AG09319 (cell line): ENCODE measurements around the gene AK6.
"Not testable (repeated sequence)": the region's sequence is repeated elsewhere in the genome, so short reads cannot be mapped to it uniquely, and the experiment has no call there.

Experiments used
- DNase-seq: peaks from one replicate; pipeline ENCODE4 v3.0.0-alpha.2; 2010; ENCODE audit warnings: low read depth; ENCODE audit errors: extremely low read depth
- TF ChIP-seq, protein P1 (sequence below): IDR thresholded peaks from 2 replicates; pipeline ENCODE4 v1.5.1; 2011; ENCODE audit warnings: low read depth, mild to moderate bottlenecking, inconsistent platforms, low read length, moderate library complexity

AK6 gene

DNA sequence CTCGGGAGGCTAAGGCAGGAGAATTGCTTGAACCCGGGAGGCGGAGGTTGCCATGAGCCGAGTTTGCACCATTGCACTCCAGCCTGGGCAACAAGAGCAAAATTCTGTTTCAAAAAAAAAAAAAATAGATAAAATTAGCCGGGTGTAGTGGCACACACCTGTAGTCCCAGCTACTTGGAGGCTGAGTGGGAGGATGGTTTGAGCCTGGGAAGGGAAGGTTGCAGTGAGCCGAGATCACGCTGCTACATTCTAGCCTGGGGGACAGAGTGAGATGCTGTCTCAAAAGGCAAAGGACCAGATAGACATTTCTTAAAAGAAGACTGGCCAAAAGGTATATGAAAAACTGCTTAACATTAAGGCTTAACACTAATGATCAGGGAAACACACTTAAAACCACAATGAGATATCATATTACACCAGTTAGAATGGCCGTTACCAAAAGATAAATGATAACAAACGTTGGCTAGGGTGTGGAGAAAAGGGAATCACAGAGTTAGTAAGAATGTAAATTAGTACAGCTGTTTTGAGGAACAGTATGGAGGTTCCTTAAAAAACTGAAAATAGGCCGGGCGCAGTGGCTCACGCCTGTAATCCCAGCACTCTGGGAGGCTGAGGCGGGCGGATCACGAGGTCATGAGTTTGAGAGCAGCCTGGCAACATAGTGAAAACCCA, 35.5 kb upstream of the AK6 start:
- TF ChIP-seq, protein P1, sequence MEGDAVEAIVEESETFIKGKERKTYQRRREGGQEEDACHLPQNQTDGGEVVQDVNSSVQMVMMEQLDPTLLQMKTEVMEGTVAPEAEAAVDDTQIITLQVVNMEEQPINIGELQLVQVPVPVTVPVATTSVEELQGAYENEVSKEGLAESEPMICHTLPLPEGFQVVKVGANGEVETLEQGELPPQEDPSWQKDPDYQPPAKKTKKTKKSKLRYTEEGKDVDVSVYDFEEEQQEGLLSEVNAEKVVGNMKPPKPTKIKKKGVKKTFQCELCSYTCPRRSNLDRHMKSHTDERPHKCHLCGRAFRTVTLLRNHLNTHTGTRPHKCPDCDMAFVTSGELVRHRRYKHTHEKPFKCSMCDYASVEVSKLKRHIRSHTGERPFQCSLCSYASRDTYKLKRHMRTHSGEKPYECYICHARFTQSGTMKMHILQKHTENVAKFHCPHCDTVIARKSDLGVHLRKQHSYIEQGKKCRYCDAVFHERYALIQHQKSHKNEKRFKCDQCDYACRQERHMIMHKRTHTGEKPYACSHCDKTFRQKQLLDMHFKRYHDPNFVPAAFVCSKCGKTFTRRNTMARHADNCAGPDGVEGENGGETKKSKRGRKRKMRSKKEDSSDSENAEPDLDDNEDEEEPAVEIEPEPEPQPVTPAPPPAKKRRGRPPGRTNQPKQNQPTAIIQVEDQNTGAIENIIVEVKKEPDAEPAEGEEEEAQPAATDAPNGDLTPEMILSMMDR = no peak
- no peak for DNase-seq

DNA sequence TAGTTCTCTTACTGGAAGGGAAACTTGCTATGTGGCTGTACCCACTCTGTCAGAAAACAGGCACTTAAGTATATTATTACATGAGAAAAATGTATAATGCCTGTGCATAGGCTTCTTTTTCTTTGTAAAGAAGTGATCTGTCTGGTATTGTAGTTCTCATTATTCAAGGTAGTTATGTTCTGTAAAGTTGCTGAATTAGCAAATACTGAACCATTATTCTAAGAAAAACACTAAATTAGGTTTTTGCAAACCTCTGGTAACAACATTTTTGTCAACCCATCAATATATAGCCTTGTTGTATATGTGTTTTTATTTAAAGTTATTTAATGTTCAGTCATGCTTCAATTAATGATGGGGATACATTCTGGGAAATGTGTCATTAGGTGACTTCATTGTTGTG, 9.1 kb upstream of the AK6 start:
- no peak for DNase-seq
- TF ChIP-seq, protein P1 = no peak

DNA sequence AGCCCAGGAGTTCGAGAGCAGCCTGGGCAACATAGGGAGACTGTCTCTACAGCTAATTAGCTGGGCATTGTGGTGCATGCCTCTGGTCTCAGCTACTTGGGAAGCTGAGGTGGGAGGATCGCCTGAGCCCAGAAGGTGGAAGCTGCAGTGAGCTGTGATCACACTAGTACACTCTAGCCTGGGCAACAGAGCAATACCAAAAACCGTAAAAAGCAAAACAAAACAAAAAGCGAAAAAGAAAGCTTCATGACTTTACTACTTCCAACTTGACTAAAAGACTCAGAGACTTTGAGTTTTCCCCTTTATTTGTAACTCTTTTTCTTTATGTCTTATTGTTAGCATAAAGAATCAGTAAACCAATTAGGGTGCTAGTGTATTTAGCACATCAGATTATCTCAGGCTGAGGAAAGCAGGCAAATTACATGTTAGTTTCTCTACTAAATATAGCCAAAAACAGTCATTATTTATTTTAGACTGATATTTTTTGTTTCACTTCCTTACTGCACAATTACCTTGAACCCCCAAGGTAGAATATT, 5.7 kb upstream of the AK6 start:
- no peak for DNase-seq
- TF ChIP-seq, protein P1 = no peak

DNA sequence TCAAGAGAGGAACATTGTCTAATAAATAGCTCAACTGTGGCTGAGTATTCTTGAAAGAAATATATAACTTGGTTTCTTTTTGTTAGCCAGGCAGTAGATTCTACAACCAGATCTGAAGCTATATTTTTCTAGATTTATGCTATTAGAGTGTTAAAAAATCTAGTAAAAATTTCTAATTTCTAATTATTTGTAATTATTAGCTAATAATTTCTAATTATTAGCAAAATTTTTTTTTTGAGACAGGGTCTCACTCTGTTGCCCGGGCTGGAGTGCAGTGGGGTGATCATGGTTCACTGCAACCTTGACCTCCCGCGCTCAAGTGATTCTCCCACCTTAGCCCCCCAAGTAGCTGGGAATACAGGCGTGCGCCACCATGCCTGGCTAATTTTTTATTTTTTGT, 3.1 kb upstream of the AK6 start:
- TF ChIP-seq, protein P1 = no peak
- DNase-seq = no peak

DNA sequence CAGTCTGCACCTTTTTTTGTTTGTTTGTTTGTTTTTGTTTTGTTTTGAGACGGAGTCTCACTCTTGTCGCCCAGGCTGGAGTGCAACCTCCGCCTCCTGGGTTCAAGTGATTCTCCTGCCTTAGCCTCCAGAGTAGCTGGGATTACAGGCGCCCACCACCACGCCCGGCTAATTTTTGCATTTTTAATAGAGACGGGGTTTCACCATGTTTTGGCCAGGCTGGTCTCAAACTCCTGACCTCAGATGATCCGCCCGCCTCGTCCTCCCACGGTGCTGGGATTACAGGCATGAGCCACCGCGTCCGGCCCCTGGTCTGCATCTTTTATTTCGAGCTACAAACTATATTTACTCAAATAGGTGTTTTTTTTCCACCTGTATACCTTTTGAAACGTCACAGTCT, 1.0 kb upstream of the AK6 start:
- DNase-seq = not testable (repeated sequence)

DNA sequence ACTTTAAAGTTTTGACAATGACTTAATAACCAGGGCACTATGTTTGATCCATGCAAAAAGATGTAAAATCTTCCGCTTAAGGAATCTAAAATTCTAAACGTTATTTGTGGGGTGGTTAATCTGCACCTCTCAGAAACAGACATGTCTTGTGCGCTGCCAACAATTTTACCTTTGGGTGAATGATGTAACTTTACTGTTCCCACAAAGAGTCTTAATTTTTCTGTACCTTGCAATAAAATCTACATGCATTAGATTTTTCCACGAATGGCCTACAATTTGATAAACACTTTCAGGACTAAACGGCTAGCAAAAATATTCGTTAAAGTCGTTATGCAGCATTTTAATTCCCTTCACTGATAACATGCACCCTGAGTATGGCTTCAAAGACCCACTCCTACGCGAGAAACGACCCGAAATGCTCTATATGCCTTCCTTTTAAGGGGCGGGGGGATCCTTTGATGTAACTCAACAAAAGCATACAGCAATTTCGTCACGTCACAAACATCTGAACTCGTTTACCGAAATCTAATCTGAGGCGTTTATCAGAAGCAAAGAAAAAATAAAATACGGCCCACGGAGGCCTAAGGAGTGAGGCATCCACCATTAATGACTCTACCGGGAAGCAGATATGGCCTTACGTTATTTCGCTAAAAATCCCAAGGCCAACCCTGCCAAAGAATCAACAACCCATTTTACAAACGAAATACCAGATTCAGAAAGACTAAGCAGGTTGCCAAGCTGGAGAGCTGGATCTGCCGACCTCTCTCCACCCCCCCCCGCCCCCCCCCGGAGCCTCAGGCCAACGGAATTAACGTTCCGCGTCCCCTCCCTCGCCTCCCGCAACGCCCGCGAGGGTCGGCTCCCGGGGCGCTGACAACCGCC, 621 bp downstream of the AK6 start:
- peak; percentile 1 for DNase-seq

DNA sequence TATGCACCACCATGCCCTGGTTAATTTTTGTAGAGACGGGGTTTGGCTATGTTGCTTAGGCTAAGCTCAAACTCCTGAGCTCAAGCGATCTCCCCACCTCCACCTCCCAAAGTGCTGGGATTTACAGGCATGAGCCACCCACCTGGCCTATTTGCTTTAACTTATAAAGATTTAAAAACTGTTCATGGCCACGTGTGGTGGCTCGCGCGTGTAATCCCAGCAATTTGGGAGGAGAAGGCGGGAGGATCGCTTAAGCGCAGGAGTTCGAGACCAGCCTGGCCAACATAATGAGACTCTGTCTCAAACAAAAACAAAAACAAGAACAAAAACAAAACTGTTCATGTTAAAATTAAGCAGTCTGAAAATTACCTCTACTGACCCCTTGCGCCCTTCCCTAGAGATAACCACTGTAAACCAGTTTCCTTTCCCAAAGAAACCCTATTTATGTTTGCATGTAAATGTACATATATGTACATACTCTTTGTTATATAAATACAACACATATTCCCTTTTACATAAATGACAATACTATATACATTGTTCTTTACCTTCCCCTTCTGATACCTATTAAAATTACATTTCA, 1.5 kb downstream of the AK6 start:
- TF ChIP-seq, protein P1 = no peak
- DNase-seq = no peak

More for the DNA sequence above, 621 bp downstream of the AK6 start:
- TF ChIP-seq, protein P1 = no peak
